Uterus (tissue), 2 donors: ENCODE results near the gene CHCHD10.

Experiments
- CTCF ChIP-seq, 4 experiments: fragments of 200-600 bp in 2 of 4; fragments of 450-650 bp in 2 of 4; sonication (generic) in 2 of 4; IDR thresholded peaks; one replicate each; pipeline ENCODE4 v1.5.1; 2016 to 2019; ENCODE audit warnings: antibody characterized with exemption in 4 of 4, mild to moderate bottlenecking in 2 of 4, moderate library complexity in 1 of 4
- POLR2A ChIP-seq, 2 donors: fragments of 450-650 bp; IDR thresholded peaks; one replicate each; pipeline ENCODE4 v1.6.1; 2016; ENCODE audit warnings: antibody characterized with exemption in 2 of 2, mild to moderate bottlenecking in 1 of 2, moderate library complexity in 1 of 2

- TF ChIP-seq CTCF (IDR thresholded peaks at IDR 0.05), result no peak
- no peak for TF ChIP-seq POLR2A (IDR thresholded peaks at IDR 0.05)
Observed at GRCh38 chr22:23737696-23738095, 30.1 kb downstream of the CHCHD10 start.
